Epithelial cell of esophagus (primary cell): ENCODE results near the gene KRTAP4-12.
"Not testable (repeated sequence)": the region's sequence is repeated elsewhere in the genome, so short reads cannot be mapped to it uniquely, and the experiment has no call there.

Experiments used
- DNase-seq: peaks from one replicate; pipeline ENCODE4 v3.0.0; 2010; ENCODE audit warnings: low read depth
- H3K4me3 ChIP-seq: 2 replicates; pipeline ENCODE4 v1.5.1; 2011; ENCODE audit warnings: mild to moderate bottlenecking, low read length, control low read depth
- CTCF ChIP-seq: IDR thresholded peaks from 2 replicates; pipeline ENCODE4 v1.5.1; 2011; ENCODE audit warnings: low read depth, mild to moderate bottlenecking, low read length, control low read depth, inconsistent platforms; ENCODE audit not compliant: insufficient read depth; ENCODE audit errors: missing control alignments

KRTAP4-12 gene

GRCh38 chr17:41141361-41141760 lies 17.4 kb upstream of the KRTAP4-12 start:
- DNase-seq: no peak
- TF ChIP-seq CTCF: no peak
- H3K4me3 ChIP-seq: no peak overlapping the region

GRCh38 chr17:41140360-41141131 lies 16.6 kb upstream of the KRTAP4-12 start, which contains the start of gene KRTAP4-6:
TSS of gene KRTAP4-6 (minus strand) at chr17:41140544. CDS start at chr17:41140487, 57 bp downstream.
- no peak within 1 kb of the TSS for H3K4me3 ChIP-seq
- peak; percentile 96 for DNase-seq
- TF ChIP-seq CTCF: no peak

DNA sequence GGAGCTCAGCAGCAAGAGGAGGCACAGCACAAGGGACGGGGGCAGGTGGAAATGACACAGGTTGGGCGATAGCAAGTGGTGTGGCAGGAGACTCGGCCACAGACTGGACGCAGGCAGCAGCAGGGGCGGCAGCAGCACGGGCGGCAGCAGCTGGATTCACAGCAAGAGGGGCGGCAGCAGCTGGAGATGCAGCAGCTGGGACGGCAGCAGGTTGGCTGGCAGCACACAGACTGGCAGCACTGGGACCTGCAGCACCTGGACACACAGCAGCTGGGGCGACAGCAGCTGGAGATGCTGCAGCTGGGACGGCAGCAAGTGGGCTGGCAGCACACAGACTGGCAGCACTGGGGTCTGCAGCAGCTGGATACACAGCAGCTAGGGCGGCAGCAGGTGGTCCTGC lies 15.9 kb upstream of the KRTAP4-12 start:
- DNase-seq, H3K4me3 ChIP-seq: not testable (repeated sequence)

DNA sequence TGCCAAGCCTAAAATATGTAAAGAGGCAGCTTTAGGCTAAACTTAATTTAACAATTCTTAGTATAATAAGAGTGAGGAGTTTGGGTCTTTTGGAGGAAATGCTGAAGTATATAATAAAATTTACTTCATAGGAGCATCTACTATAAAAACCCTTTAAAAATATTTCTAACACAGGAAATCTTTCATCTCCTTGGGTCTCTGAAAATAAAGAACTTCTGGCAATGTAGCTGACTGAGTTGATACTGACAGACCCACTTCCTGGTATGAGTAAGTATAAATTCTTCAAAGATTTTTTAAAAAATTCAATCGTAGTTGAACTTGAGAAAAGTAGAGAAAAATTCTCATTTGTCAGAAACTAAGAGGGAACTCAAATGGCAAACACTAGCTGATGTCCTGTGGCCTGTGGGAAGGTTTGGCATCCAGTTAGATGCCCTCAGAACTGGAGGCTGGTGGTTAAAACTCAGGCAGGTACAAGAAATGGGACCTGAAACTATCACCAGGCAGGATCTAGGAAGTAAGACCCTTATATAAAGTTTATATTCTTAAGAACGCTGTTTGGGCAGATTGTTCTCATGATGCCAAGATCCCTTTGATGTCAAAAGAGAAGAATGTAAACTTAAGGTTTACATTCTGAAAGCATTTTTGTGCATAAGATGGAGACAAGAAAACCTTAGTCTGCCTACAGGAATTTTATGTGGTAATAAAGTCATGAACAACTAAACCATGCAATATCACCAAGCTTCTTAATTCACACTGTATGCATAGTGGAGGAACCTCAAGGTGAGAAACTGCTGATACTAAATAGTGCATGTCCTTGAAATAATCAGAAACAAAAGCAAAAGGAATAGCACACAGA lies 10.1 kb upstream of the KRTAP4-12 start:
- no peak for TF ChIP-seq CTCF
- peak; percentile 15 for DNase-seq
- H3K4me3 ChIP-seq: no peak overlapping the region

DNA sequence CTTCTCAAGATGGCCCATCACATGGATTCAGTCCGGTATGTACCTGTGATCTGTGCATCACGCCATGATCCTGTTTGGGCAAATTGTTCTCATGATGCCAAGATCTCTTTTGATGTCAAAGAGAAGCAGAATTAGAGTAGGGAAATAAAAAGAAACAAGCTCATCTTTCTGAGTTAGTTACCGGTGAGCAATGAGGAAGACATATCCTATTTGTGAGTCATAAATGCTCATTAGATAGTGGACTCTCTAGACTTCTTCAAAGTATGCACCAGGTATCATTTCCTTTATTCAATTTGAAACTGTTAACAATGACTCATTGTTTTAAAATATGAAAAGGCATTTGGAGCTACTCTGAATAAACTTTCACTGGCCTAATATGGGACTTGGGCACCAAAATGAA lies 8.0 kb upstream of the KRTAP4-12 start:
- no peak for TF ChIP-seq CTCF

GRCh38 chr17:41127371-41127770 lies 3.4 kb upstream of the KRTAP4-12 start:
- no peak for TF ChIP-seq CTCF

More for the DNA sequence above, 8.0 kb upstream of the KRTAP4-12 start:
- H3K4me3 ChIP-seq: no peak overlapping the region
- peak; percentile 83 for DNase-seq

DNA sequence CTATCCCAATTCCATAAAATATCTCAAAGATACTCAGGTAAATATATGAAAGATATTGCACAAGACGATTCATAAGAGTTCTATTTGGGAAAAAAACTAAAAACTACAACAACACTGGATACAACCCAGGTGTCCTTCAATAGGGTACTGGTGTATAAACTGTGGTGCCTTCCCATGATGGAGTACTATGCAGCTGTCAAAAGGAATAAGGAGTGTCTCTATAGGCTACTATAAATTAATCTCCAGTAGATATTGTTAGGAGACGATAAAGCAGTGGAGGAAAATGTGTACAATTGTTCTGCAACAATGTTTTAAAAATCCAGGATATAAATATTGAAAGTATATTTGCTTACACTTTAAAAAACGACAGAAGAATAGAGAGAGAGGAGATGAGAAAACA lies 2.4 kb upstream of the KRTAP4-12 start:
- no peak overlapping the region for H3K4me3 ChIP-seq
- DNase-seq: no peak
- TF ChIP-seq CTCF: no peak

More at GRCh38 chr17:41127371-41127770, 3.4 kb upstream of the KRTAP4-12 start:
- DNase-seq: peak; percentile 50
- no peak overlapping the region for H3K4me3 ChIP-seq
